ENCODE data around the gene AP3S1.
"Not testable (repeated sequence)": the region's sequence is repeated elsewhere in the genome, so short reads cannot be mapped to it uniquely, and the experiment has no call there.

AP3S1 gene

GRCh38 chr5:115858396-115858795, 16.7 kb downstream of the AP3S1 start:
- Histone ChIP-seq H3K4me2 (no peak overlapping the region), H3K36me3 (peaks cover 4% of the 10 kb centered on the region; the same call in 1 of the 2 replicates), H3K27ac (no peak overlapping the region), H3K27me3 (no peaks in the 10 kb centered on the region), H3K4me3 (no peak overlapping the region), H4K20me1 (peaks cover 31% of the 10 kb centered on the region), H3K4me1 (no peaks in the 10 kb centered on the region), H3K9ac (no peak overlapping the region), H3K9me3 (peaks cover 26% of the 10 kb centered on the region)
- TF ChIP-seq Cebpa-rat (IDR thresholded peaks at IDR 0.05) = no peak

DNA sequence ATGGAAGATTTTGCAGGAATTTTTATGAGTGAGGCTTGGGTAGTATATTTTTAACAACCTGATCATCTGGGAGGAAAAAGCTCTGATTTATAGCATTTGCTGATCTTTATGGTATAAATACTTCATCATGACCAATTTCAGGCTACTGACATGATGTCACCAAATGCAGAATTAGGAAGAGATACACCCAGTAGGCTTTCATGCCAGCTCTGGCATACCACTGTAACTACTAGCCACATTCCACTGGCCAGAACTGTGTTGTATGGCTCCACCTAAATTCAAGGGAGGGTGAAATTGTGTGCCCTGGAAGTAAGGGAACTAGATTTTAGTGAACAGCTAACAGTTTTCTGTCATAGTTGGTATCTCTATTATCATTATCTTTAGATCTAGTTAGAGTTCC, 17.6 kb downstream of the AP3S1 start:
- Histone ChIP-seq H3K36me3 (no peaks in the 10 kb centered on the region), H3K4me1 (no peaks in the 10 kb centered on the region), H3K9ac (no peak overlapping the region), H3K27ac (no peak overlapping the region), H3K9me3 (peaks cover 27% of the 10 kb centered on the region), H4K20me1 (peaks cover 39% of the 10 kb centered on the region), H3K27me3 (no peaks in the 10 kb centered on the region), H3K4me3 (no peak overlapping the region), H3K4me2 (no peak overlapping the region)
- no peak for TF ChIP-seq Cebpa-rat (IDR thresholded peaks at IDR 0.05)

GRCh38 chr5:115869256-115869795, 27.6 kb downstream of the AP3S1 start:
- H3K9me3 ChIP-seq = no peaks in the 10 kb centered on the region
- no peak for TF ChIP-seq Cebpa-rat (IDR thresholded peaks at IDR 0.05)
- no peaks in the 10 kb centered on the region for H3K27me3 ChIP-seq
- no peak overlapping the region for H3K27ac ChIP-seq
- H4K20me1 ChIP-seq = peaks cover 10% of the 10 kb centered on the region; the same call in 1 of the 2 replicates
- peaks cover 27% of the 10 kb centered on the region for H3K36me3 ChIP-seq
- H3K4me1 ChIP-seq = no peaks in the 10 kb centered on the region
- H3K4me2 ChIP-seq = no peak overlapping the region
- H3K9ac ChIP-seq = no peak overlapping the region
- no peak overlapping the region for H3K4me3 ChIP-seq

DNA sequence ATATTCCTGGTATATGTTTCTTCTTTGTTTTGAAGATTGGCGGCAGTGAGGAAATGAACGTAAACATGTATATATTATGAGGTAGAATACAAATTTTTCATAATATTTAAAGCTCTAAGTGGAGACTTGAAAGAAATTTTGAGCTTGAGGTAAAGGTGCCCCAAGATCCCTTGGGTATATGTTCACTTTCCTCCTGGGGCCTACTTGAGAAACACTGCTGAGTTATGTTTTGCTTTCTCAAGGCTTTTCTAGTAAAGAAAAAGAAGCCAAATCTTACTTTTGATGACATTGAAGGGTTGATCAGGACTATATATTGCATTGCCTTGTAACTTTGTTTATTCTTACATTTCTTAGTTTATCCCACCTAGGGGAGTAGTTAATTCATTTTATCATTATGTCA, 30.7 kb downstream of the AP3S1 start:
- H3K27ac ChIP-seq = no peak overlapping the region
- no peak for TF ChIP-seq Cebpa-rat (IDR thresholded peaks at IDR 0.05)
- no peaks in the 10 kb centered on the region for H3K27me3 ChIP-seq
- H3K9me3 ChIP-seq = peaks cover 4% of the 10 kb centered on the region
- peaks cover 36% of the 10 kb centered on the region for H3K36me3 ChIP-seq
- H3K4me2 ChIP-seq = no peak overlapping the region
- no peak overlapping the region for H3K9ac ChIP-seq
- H3K4me1 ChIP-seq = no peaks in the 10 kb centered on the region
- H3K4me3 ChIP-seq = no peak overlapping the region
- H4K20me1 ChIP-seq = no peaks in the 10 kb centered on the region

- H3K4me3 ChIP-seq = no peak overlapping the region
- no peak overlapping the region for H3K27ac ChIP-seq
- no peak overlapping the region for H3K4me2 ChIP-seq
- peaks cover 39% of the 10 kb centered on the region for H3K36me3 ChIP-seq
- peaks cover 6% of the 10 kb centered on the region for H3K9me3 ChIP-seq
- H3K27me3 ChIP-seq = no peaks in the 10 kb centered on the region
- H3K9ac ChIP-seq = no peak overlapping the region
- H4K20me1 ChIP-seq = no peaks in the 10 kb centered on the region
- TF ChIP-seq Cebpa-rat (IDR thresholded peaks at IDR 0.05) = no peak
- no peaks in the 10 kb centered on the region for H3K4me1 ChIP-seq
These were observed 31.7 kb downstream of the AP3S1 start for GRCh38 chr5:115873392-115873791.

DNA sequence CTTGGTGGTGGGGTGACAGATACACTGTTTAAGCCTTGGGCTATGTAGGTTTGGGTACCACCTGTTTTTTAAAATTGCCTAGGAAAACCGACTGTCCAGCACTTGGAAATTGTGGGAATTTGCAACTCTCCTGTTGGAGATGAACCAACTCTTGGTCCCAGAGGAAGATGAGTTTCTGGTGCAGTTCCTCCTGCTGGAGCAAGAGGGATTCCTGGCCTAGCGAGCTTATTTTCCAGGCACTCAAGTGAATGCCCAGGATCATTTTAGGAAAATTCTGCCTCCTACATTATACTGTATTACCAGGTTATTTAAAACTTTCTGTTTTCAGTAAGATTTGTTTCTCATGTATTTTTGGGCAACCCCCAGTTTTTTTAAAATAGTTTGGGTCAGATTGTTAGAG, 33.7 kb downstream of the AP3S1 start:
- H3K36me3 ChIP-seq = peaks cover 28% of the 10 kb centered on the region
- H3K4me2 ChIP-seq = no peak overlapping the region

GRCh38 chr5:115877342-115877741, 35.6 kb downstream of the AP3S1 start:
- not testable (repeated sequence) for H3K27me3 ChIP-seq, H3K9me3 ChIP-seq, H3K27ac ChIP-seq, H4K20me1 ChIP-seq, H3K4me1 ChIP-seq, H3K4me2 ChIP-seq, H3K9ac ChIP-seq, H3K4me3 ChIP-seq
- peaks cover 16% of the 10 kb centered on the region for H3K36me3 ChIP-seq

More for the DNA sequence above, 33.7 kb downstream of the AP3S1 start:
- Histone ChIP-seq H3K4me3 (no peak overlapping the region), H3K27ac (no peak overlapping the region), H3K27me3 (no peaks in the 10 kb centered on the region), H3K4me1 (no peaks in the 10 kb centered on the region), H3K9me3 (peaks cover 6% of the 10 kb centered on the region), H3K9ac (no peak overlapping the region), H4K20me1 (no peaks in the 10 kb centered on the region)
- TF ChIP-seq Cebpa-rat (IDR thresholded peaks at IDR 0.05) = no peak

GRCh38 chr5:115882434-115882833, 40.7 kb downstream of the AP3S1 start:
- not testable (repeated sequence) for H3K9me3 ChIP-seq, H3K4me2 ChIP-seq, H3K4me3 ChIP-seq, H3K27me3 ChIP-seq, H3K4me1 ChIP-seq, H4K20me1 ChIP-seq, H3K9ac ChIP-seq, H3K27ac ChIP-seq
- peaks cover 24% of the 10 kb centered on the region for H3K36me3 ChIP-seq

DNA sequence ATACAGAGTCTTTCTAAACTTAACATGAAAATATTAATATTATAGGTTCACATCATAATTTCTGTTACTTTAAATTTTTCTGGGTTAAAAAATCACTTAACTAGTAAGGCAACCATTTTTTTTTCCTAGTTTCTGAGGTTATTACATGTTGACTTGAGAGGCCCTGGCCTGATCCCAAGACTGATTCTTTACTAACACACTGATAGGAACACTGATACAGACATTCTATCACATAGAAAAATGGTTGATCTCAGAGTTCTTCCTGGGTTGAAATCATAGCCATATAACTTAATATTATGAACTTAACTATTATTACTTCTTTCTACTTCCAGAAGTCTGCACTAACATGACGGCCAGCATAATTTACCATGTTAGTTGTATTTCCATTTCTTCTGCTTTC, 43.0 kb downstream of the AP3S1 start:
- no peak overlapping the region for H3K4me3 ChIP-seq
- H3K9ac ChIP-seq = no peak overlapping the region
- no peak overlapping the region for H3K4me2 ChIP-seq
- H3K27ac ChIP-seq = no peak overlapping the region
- no peak for TF ChIP-seq Cebpa-rat (IDR thresholded peaks at IDR 0.05)
- H3K9me3 ChIP-seq = no peaks in the 10 kb centered on the region; the same call in 1 of the 2 replicates
- H3K27me3 ChIP-seq = no peaks in the 10 kb centered on the region
- H3K4me1 ChIP-seq = no peaks in the 10 kb centered on the region
- H4K20me1 ChIP-seq = no peaks in the 10 kb centered on the region
- H3K36me3 ChIP-seq = peaks cover 21% of the 10 kb centered on the region

- not testable (repeated sequence) for H3K27me3 ChIP-seq, H4K20me1 ChIP-seq, H3K4me1 ChIP-seq
These were observed 43.5 kb downstream of the AP3S1 start for GRCh38 chr5:115885208-115885607.

GRCh38 chr5:115888027-115888426, 46.3 kb downstream of the AP3S1 start:
- H4K20me1 ChIP-seq = no peaks in the 10 kb centered on the region
- no peak overlapping the region for H3K27ac ChIP-seq
- H3K36me3 ChIP-seq = peaks cover 21% of the 10 kb centered on the region
- no peaks in the 10 kb centered on the region for H3K4me1 ChIP-seq
- no peaks in the 10 kb centered on the region for H3K9me3 ChIP-seq
- no peak overlapping the region for H3K4me3 ChIP-seq
- no peak for TF ChIP-seq Cebpa-rat (IDR thresholded peaks at IDR 0.05)
- no peak overlapping the region for H3K4me2 ChIP-seq
- H3K27me3 ChIP-seq = no peaks in the 10 kb centered on the region
- no peak overlapping the region for H3K9ac ChIP-seq

More at GRCh38 chr5:115885208-115885607, 43.5 kb downstream of the AP3S1 start:
- not testable (repeated sequence) for H3K4me3 ChIP-seq, H3K27ac ChIP-seq, H3K9ac ChIP-seq, H3K4me2 ChIP-seq, H3K9me3 ChIP-seq
- H3K36me3 ChIP-seq = peaks cover 21% of the 10 kb centered on the region
